Activated CD4-positive, alpha-beta T cell treated with anti-CD3 and anti-CD28 coated beads, Interleukin-2, Interleukin-4, amounts not matched to agents 100 ng/mL and 50 ng/mL, durations not matched to agents 16 hours and 8 hours (primary cell): ENCODE results near the gene KRTAP10-6.
A peak's percentile ranks its signal among the peaks of the same experiment; 100 is the strongest.
"Not testable (repeated sequence)": the region's sequence is repeated elsewhere in the genome, so short reads cannot be mapped to it uniquely, and the experiment has no call there.

Source experiments
- DNase-seq: peaks from one replicate; pipeline ENCODE4 v3.0.0-alpha.2; 2020; ENCODE audit warnings: low spot score

KRTAP10-6 gene, protein sequence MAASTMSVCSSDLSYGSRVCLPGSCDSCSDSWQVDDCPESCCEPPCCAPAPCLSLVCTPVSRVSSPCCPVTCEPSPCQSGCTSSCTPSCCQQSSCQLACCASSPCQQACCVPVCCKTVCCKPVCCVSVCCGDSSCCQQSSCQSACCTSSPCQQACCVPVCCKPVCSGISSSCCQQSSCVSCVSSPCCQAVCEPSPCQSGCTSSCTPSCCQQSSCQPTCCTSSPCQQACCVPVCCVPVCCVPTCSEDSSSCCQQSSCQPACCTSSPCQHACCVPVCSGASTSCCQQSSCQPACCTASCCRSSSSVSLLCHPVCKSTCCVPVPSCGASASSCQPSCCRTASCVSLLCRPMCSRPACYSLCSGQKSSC

DNA sequence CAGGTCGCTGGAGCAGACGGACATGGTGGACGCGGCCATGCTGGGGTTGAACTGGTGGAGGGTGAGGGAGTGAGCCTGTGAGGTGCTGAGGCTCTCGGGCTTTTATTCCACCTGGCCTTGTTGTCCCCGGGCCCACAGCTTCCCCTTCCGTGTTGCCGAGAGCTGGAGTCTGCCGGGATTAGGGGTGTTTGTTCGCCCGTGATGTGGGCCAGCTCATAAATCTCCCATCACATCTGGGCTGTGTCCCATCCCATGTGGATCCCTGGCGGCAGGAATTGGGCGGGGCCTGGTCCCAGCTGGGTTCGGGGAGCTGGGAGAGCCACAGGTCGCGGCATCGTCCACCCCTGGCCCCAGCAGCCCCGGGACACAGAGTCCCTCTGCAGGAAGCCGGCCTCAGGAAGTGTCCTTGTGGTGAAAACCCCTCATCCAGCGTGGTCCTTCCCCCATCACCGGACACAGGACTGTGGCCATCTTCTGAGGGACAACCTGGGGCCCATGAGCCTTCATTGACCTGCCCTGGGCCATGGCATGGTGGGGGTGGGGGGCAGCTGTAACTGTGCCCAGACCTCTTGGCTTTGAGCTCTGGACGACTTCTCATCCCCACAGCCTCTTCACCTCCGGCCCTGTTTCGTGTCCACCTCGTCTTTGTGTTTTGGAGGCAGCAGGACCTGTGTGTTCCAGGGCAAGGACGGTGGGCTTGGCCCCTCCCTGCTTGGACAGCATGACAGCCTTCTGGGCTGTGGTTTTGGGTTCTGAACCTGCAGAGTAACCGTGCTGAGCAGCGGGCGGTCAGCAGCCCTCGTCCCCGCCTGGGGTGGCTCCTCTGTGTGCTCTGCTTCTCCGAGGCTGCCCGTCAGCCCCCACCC, at the start of gene KRTAP10-6:
Gene KRTAP10-6, minus strand, starts transcription at position 60 of the 866 bp plus-strand sequence. Its CDS starts 21 bp downstream, at position 39.
- no peak for DNase-seq

DNA sequence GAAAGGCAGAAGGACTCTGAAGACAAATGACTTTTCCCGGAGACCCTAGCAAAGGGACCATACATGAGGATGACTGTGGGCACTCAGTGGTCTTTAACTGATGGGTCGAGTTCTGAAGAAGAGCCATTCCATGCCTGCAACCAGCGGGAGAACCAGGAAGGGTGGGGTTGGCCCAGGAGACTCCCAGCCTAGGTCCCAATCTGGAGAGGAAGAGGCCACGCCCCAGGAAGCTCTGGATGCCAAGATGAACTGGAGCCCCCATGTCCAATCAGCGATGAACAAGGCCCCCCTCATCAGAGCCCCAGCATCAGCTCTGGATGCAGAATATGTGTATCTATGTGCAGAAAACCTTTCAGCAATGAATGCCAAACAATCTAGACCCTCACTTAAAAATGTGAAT, 48.5 kb upstream of the KRTAP10-6 start:
- DNase-seq: no peak

DNA sequence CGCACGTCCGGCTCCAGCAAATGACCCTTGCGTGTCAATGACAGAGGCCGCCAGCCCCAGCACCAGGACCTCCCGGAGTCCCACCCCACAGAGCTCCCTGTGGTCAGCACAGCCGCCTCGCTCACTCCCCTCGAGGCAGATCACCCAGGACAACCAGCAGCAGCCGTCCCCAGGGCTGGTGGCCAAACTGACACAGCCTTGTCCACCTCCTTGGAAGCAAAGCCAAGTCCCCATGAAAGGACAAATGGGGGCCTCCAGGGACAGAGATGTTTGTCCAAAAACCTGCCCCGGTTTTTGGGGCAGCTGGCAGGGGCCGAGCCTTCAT, 47.0 kb upstream of the KRTAP10-6 start:
- DNase-seq: no peak

DNA sequence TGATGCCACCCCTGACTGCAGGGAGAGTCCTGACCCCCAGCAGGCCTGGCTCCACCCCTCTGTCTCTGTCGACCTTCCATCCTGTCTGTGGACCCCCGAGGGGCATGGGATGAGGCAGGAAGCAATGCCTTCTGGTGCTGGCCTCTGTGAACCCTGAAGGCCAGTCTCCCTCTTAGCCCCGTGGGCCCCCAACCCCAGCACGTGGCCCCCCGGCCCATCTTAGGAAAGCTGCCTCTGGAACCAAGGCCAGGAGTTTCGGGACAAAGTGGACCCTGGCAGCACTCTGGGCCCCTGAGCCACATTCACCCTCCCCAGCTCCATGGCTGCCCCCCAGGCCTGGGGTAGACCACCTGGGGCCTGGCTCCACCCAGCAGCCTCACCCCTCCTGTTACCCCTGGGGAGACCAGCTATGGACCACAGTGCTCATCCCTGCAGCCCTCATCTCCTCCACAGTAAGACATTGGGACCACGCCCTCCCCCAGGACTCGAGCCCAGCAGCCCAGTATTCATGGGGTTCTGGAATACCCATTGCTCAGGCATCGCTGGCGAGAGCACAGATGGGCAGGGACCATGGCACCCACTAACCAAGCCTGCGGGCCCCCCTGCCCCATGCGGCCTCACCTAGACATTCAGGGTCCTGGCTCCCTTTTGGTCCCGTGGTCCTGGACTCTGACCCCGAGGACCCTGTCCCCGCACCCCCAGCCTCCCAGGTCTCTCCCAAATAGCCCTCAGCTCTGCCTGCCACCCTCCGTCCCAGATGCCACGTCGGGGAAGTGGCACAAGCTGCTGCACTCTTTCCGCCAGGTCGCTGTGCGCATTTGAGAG, 46.4 kb upstream of the KRTAP10-6 start:
- DNase-seq: not testable (repeated sequence)

DNA sequence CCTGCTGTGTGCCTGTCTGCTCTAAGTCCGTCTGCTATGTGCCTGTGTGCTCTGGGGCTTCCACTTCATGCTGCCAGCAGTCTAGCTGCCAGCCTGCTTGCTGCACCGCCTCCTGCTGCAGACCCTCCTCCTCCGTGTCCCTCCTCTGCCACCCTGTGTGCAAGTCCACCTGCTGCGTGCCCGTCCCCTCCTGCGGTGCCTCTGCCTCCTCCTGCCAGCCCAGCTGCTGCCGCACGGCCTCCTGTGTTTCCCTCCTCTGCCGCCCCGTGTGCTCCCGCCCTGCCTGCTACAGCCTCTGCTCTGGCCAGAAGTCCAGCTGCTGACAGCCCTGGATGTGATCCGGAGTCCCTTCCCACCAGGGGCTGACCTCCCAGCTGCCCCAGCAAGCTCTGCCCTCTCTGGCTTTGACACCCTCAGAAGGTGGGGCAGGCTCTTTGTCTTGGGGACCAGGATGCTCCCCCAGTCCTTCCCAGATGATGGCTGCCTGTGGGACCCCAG, 45.6 kb upstream of the KRTAP10-6 start:
- DNase-seq: not testable (repeated sequence)

DNA sequence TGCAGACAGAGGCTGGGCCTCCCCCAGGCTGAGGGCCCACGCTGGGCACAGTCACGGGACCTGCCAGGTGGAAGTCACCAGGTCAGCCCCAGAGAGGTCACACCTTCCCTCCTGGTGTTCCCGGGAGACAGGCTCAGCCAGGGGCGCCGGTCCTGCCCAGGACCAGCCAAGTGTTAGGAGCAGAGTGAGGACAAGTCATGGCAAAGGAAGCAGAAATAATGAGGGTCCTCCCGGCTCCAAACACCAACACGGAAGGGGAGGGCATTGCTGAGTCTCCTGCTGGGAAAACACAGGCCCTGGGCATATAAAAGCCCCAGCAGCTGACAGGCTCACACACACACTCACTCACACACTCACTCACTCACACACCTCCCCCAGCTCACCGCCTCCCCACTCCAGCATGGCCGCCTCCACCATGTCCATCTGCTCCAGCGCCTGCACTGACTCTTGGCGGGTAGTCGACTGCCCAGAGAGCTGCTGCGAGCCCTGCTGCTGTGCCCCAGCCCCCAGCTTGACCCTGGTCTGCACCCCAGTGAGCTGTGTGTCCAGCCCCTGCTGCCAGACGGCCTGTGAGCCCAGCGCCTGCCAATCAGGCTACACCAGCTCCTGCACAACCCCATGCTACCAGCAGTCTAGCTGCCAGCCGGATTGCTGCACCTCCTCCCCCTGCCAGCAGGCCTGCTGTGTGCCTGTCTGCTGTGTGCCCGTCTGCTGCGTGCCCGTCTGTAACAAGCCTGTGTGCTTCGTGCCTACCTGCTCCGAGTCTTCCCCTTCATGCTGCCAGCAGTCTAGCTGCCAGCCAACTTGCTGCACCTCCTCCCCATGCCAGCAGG, 44.9 kb upstream of the KRTAP10-6 start, which contains the start of gene KRTAP10-10:
Gene KRTAP10-10, plus strand, starts transcription at position 339 of the 833 bp plus-strand sequence. Its CDS starts 62 bp downstream, at position 401.
- DNase-seq: no peak

DNA sequence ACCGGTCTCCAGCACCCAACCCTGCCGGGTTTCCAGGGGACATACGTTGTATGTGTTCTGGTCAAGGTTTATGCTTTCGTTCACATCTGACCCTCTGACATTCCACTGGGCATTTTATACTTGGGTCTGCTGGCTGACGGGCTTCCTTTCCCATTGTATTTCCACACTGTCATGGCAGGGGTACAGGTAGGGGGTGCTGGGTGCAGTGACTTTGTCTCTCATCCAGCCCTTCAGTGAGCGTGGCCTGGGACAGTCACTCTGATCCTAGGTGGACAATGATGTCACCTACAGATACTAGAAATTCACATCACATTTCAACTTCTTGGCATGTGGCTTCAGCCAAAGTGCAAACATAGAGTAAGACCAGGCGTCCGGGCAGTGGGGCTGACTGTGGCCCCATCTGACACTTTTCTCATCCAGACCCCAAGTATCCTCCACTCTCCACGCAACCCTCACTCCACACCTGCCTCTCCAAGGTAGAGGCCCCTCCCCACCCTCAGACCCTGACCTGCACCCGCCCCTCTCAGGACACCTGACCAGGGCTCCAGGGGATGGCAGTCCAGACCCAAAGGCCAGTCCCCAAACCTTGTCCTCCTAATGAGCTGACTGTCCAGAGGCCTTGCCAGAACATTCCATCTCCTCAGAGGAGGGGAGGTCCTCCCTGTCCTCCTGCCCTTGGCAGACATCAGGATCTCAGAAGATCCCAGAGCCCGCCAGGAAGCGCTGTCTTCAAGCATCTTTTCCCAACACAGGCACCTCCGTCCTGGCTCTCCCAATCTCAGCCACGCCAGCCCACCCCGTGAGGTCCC, 44.1 kb upstream of the KRTAP10-6 start:
- no peak for DNase-seq

DNA sequence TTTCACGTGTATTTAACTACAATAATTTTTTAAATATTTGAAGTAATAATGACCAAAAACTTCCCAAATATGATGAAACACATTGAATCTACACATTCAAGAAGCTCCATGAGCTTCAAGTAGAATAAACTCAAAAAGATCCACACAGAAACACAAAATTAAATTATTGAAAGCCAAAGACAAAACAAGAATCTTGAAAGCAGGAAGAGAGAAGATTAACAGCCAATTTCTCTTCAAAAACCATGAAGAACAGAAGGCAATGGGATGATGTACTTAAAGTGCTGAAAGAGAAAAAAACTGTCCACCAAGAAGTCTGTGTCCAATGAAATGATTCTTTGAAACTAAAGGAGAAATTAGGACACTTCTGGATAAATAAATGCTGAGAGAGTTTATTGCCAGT, 39.8 kb upstream of the KRTAP10-6 start:
- no peak for DNase-seq

DNA sequence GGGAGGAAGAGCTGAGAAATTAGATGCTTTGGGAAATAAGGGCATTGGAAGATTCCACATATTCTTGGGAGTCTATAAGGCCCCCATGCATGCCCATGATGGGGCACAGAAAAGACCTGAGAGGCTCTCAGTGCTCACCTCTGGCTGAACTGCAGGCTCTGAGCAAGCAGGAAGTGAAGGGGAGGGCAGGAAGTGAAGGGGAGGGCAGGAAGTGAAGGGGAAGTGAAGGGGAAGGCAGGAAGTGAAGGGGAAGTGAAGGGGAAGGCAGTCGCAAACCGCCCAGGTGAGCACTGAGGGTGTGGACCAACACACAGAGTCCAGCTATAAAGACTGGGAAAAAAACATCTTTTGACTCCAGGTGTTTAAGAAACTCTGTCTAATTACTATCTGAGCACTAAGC, 38.1 kb upstream of the KRTAP10-6 start:
- no peak for DNase-seq

DNA sequence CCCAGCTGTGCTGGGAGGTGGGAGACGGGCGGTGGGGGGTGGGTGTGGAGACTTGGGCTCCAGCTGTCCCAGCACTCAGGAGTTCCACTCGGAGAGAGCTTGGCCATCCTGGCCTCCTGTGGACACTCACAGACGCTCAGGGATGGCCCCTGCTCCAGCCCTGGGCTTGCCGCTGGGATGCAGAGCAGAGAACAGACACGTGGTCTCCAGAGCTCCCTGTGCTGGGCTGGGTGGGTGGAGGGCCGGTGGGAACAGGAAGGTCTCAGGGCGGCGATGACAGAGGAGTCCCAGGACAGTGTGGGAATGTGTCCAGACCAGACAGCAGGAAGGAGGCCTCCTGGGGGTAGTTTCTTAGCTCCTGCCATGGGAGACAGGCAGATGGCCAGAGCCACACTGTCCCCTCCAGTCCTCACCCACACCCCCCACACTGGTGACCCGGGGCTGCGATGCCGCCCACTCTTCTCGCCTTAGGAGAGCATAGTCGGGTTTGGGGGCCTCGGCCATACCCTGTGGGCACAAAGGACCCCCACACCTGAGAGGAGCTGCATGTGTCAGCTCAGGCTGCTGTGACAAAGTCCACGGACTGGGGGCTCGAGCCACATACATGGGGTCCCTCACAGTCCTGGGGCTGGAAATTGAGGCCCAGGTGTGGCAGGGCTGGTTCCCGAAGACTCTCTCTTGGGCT, 36.5 kb upstream of the KRTAP10-6 start:
- no peak for DNase-seq

DNA sequence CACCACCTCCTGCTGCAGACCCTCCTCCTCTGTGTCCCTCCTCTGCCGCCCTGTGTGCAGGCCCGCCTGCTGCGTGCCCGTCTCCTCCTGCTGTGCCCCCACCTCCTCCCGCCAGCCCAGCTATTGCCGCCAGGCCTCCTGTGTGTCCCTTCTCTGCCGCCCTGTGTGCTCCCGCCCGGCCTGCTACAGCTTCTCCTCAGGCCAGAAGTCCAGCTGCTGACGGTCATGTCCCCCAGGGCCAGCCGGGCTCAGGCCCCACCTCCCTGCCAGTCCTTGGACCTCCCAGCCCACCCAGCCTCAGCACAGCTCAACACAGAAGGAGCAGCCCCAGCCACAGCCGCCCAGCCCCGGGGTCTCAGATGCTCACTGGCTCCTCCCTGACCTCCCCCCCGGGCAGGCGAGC, 35.5 kb upstream of the KRTAP10-6 start:
- not testable (repeated sequence) for DNase-seq

DNA sequence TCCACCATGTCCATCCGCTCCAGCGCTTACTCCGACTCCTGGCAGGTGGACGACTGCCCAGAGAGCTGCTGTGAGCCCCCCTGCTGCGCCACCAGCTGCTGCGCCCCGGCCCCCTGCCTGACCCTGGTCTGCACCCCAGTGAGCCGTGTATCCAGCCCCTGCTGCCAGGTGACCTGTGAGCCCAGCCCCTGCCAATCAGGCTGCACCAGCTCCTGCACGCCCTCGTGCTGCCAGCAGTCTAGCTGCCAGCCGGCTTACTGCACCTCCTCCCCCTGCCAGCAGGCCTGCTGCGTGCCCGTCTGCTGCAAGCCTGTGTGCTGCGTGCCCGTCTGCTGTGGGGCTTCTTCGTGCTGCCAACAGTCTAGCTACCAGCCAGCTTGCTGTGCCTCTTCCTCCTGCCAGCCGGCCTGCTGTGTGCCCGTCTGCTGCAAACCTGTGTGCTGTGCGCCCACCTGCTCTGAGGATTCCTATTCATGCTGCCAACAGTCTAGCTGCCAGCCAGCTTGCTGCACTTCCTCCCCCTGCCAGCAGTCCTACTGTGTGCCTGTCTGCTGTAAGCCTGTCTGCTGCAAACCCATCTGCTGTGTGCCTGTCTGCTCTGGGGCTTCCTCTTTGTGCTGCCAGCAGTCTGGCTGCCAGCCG, 35.0 kb upstream of the KRTAP10-6 start:
- DNase-seq: not testable (repeated sequence)

DNA sequence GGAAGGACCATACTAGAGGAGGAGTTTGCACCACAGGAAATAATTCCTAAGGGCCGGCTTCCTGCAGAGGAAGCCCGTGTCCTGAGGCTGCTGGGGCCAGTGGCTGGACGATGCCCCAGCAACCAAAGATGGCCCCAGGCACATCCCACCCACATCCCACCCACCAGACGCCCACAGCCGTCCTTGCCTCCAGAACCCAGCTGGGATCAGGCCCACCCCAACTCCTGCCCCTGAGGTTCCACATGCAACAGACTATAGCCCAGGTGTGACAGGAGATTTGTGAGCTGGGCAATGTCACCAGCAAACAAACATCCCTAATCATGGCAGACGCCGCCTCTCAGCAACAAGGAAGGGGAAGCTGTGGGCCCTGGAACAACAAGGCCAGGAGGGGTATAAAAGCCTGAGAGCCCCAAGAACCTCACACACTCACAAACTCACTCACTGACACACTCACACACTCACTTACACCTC, 34.4 kb upstream of the KRTAP10-6 start, which contains the start of gene KRTAP10-9:
Gene KRTAP10-9, plus strand, starts transcription at position 421 of the 471 bp plus-strand sequence. CDS start 79 bp downstream, outside the sequence.
- no peak for DNase-seq

DNA sequence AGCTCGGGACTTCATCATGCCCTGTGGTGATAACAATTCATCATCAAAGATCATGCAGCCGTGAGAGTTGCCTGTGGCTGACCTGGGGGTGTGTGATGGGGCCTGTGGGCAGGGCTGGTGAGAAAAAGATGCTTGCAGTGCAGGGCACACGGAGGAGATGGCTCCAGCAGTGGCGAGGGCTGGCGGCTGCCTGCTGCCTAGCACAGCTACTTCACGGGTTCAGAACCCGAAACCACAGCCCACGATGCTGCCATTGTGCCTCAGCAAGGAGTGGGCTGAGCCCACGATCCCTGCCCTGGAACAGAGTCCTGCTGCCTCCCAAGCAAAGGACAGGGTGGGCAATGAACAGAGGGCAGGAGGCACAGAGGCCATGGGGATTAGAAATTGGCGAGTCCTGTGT, 34.0 kb upstream of the KRTAP10-6 start:
- DNase-seq: no peak

DNA sequence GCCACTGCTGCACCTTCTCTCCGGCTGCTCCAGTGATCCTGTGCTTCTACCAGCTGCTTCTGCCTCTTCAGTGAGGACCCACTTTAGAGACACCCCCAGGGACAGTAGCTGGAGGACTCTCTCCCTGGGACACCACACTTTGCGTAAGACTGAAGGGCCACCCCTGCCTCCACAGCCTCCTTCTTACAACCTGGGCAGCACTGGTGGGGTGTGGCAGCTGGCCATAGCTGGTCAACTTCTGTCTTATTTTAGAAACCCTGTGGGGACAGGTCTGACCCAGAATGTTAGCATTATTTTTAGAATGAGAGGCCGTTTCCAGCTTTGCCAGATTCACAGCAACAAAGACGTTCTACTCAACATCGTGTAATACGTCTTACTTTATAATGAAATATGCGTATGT, 33.5 kb upstream of the KRTAP10-6 start:
- no peak for DNase-seq

DNA sequence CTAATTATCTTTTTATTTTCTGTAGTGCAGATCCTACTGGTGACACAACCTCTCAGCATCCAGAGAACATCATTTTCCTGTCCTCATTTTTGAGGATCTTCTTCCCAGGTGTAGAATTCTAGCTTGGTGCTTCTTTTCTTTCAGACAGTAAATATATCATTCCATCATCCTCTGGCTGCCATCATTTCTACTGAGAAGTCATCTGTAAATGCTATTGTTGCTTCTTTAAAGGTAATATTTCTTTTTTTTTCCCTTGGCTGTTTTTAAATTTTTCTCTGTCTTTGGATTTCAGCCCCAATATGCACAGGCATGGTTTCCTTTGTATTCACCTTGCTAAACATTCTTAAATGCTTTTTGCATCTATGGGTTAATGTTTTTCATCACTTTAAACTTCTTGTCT, 31.3 kb upstream of the KRTAP10-6 start:
- DNase-seq: no peak

DNA sequence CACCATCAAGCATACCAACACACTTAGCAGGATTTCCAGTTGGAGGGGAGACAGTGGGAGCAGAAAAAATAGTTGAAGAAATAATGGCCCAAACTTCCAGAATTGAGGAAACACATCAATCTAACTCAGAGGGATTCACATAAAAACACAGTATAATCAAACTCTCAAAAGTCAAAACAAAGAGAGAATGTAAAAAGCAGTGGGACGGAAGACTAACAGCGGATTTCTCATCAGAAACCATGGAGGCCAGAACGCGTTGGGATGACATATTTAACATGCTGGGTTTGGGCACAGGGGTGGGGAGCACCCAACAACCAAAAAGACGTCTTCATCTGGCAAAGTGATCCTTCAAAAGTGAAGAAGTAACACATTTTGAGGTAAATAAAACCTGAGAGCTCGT, 27.6 kb upstream of the KRTAP10-6 start:
- DNase-seq: no peak

DNA sequence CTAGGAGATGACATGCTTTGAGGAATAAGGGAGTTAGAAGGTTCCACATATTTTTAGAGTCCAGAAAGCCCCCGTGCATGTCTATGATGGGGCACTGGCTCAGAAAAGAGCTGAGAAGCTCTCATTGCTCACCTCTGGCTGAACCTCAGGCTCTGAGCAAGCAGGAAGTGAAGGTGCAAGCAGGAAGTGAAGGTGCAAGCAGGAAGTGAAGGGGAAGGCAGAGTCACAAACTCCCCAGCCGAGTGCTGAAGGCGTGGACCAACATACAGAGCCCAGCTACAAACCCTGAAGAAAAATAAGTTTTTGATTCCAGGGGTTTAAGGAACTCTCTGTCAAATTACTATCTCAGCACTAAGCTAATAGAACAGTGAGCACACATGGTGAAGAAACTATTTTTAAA, 26.6 kb upstream of the KRTAP10-6 start:
- peak; percentile 40 for DNase-seq

DNA sequence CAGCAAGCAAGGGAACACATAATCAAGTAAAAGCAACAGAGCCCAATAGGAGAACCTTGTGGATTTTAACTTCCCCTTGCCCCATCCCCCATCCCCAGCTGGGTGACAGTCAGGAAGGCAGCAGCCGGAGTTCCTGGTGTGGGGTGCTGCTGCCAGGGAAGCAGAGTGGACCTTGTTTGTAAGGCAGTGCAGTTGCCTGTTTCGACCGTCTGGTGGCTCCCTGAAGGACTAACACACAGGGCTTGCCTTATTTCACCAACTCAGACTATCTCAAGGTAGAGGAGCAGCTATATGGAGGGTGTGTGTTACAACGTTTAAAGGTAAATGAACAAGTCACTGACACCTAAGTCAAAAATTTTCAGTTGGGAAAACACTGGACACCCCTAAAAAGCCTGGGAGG, 26.2 kb upstream of the KRTAP10-6 start:
- DNase-seq: no peak
